ENCODE measurements around the gene MST1. TPM values are rescaled to one million over a fixed set of nuclear protein-coding genes. Genes with fewer than 3 reads are reported as not detected.

MST1 gene
- total and polyA plus RNA-seq, 9 of the 15 experiments (the other 6 are each of a cell fraction or from before 2014, with no cell fraction given), result 0.08 to 1.8 (median 0.40) TPM

GRCh38 chr3:49662021-49662420 lies 27.3 kb downstream of the MST1 start:
- Histone ChIP-seq H3K9me3 (replicated peaks; ENCODE audit: control insufficient read depth, insufficient read depth, low read depth, low read length) (no peaks in the 10 kb centered on the region), H2AFZ (ENCODE audit: low read depth, low read length) (no peak overlapping the region), H3K36me3 (ENCODE audit: control insufficient read depth, insufficient read depth, low read length) (no peaks in the 10 kb centered on the region), H3K4me1 (replicated peaks in 1 of 2; ENCODE audit: control insufficient read depth in 2 of 2, insufficient read depth in 2 of 2, low read length in 2 of 2) (peaks cover 0 to 7% of the 10 kb centered on the region in 2 experiments; a peak in 2 of 5 replicates), H3K27me3 (ENCODE audit: control insufficient read depth in 2 of 2, insufficient read depth in 2 of 2, low read length in 2 of 2) (no peaks in the 10 kb centered on the region), H3K27ac (ENCODE audit: extremely low read depth, low read depth, low read length) (no peak overlapping the region), H3K79me2 (ENCODE audit: control insufficient read depth, insufficient read depth, low read length) (no peaks in the 10 kb centered on the region), H3K4me3 (no peak overlapping the region), H4K20me1 (replicated peaks; ENCODE audit: control insufficient read depth, insufficient read depth, low read length) (no peaks in the 10 kb centered on the region), H3K4me2 (ENCODE audit: insufficient read depth, low read length) (no peak overlapping the region), H3K9me1 (ENCODE audit: control insufficient read depth, insufficient read depth, low read length) (no peaks in the 10 kb centered on the region), H3K9ac (ENCODE audit: insufficient read depth in 1 of 2, low read depth in 2 of 2, low read length in 2 of 2) (no peak overlapping the region; a peak in 1 of 4 replicates)
- no peak for ATAC-seq
- in situ Hi-C loops (cut with MboI), result loop anchor here (10.0 kb wide), 1 partner anchor 97 kb away; no protein-coding TSS in a partner anchor
- ChIA-PET POLR2A (no interaction called here), CTCF (ENCODE audit: low intra/inter-chr PET ratio) (no interaction called here)
- intact Hi-C loops (cut with micrococcal nuclease), result no loop called here
- WGBS (ENCODE audit: insufficient coverage, low coverage, missing lambda C conversion rate), result 58% methylated on average over 14 of the region's 22 CpGs
- no peak for DNase-seq (ENCODE audit: extremely low read depth in 1 of 4, low spot score in 3 of 4)
- no peak for FAIRE-seq
- BruUV-seq (replicated peaks), result no TSS peak
- no peak for TF ChIP-seq SREBF2 (CRISPR knock-in tag; IDR thresholded peaks at IDR 0.05)
- no peak for TF ChIP-seq HDAC3 (IDR thresholded peaks at IDR 0.05; ENCODE audit: borderline replicate concordance, partially characterized antibody)
- no peak for TF ChIP-seq ZBTB40 (IDR thresholded peaks at IDR 0.05)
- no peak for TF ChIP-seq ZBTB40 (CRISPR knock-in tag; IDR thresholded peaks at IDR 0.05)
- TF ChIP-seq RBFOX2 (IDR thresholded peaks at IDR 0.05; ENCODE audit: low read depth, low read length), result no peak
- no peak for TF ChIP-seq GABPA (tag; conservative IDR thresholded peaks at IDR 0.05; ENCODE audit: low read depth)
- no peak for TF ChIP-seq TCF3 (CRISPR knock-in tag; IDR thresholded peaks at IDR 0.05)
- TF ChIP-seq PHF8 (IDR thresholded peaks at IDR 0.05; ENCODE audit: borderline replicate concordance, low read length), result no peak
- TF ChIP-seq ZNF398 (CRISPR knock-in tag; IDR thresholded peaks at IDR 0.05), result no peak
- no peak for TF ChIP-seq PRMT5 (CRISPR knock-in tag; IDR thresholded peaks at IDR 0.05)
- no peak for TF ChIP-seq ELF4 (CRISPR knock-in tag; IDR thresholded peaks at IDR 0.05)
